Thyroid gland (tissue), 4 donors: ENCODE results near the gene BCKDHB. TPM values are rescaled to one million over a fixed set of nuclear protein-coding genes. Genes with fewer than 3 reads are reported as not detected.

Experiments
- DNase-seq, 2 donors: peaks; one replicate each; pipeline ENCODE4 v3.0.0-alpha.2; 2019
- H3K27ac ChIP-seq, 3 donors: fragments of 200-600 bp; sonication (generic); 1 replicate in 2 of 3; 2 replicates in 1 of 3; pipeline ENCODE4 v1.5.1; 2016 to 2019; ENCODE audit warnings: mild to moderate bottlenecking in 1 of 3, moderate library complexity in 1 of 3
- H3K27me3 ChIP-seq: fragments of 200-600 bp; sonication (generic); one replicate; pipeline ENCODE4 v1.5.1; 2019
- H3K36me3 ChIP-seq, 2 donors: fragments of 200-600 bp; sonication (generic); one replicate each; pipeline ENCODE4 v1.5.1; 2016 to 2019
- H3K4me1 ChIP-seq, 2 donors: fragments of 200-600 bp; sonication (generic); one replicate each; pipeline ENCODE4 v1.5.1; 2017 to 2019
- H3K4me3 ChIP-seq, 3 donors: fragments of 200-600 bp; sonication (generic); replicated peaks in 1 of 3; 1 replicate in 2 of 3; 2 replicates in 1 of 3; pipeline ENCODE4 v1.5.1; 2016; ENCODE audit warnings: mild to moderate bottlenecking in 1 of 3
- H3K9me3 ChIP-seq: fragments of 200-600 bp; sonication (generic); one replicate; pipeline ENCODE4 v1.5.1; 2017
- POLR2A ChIP-seq, 2 donors: fragments of 450-650 bp; IDR thresholded peaks; one replicate each; pipeline ENCODE4 v1.6.1; 2017; ENCODE audit warnings: antibody characterized with exemption in 2 of 2, mild to moderate bottlenecking in 2 of 2, moderate library complexity in 1 of 2
- WGBS, 2 donors: methylation state at CpG; one replicate each; pipeline ENCODE4 v1.1.5; 2017; 5-methylcytosine and 5-hydroxymethylcytosine counted together
- intact Hi-C: fragments of 100-400 bp; cut with DNase I; formaldehyde crosslinking; loops from one replicate; pipeline ENCODE4 v1.15.1; 2023
- total RNA-seq, 4 donors: library from RNA; depleted of rRNA; stranded (reverse); fragments of >200 nt; gene quantifications; one replicate each; pipeline ENCODE4 v1.2.3, GENCODE V29; 2016
- TF ChIP-seq, protein P1 (sequence below), 6 experiments: fragments of 200-600 bp in 3 of 6; fragments of 450-650 bp in 3 of 6; sonication (generic) in 3 of 6; IDR thresholded peaks; one replicate each; pipeline ENCODE4 v1.5.1; 2016 to 2019; ENCODE audit warnings: antibody characterized with exemption in 6 of 6, mild to moderate bottlenecking in 2 of 6, inconsistent platforms in 1 of 6, moderate library complexity in 1 of 6

BCKDHB gene
- total RNA-seq, 4 donors from 2014 or later: 16.7 to 36.9 (median 24.4) TPM

- no peaks in the 10 kb centered on the region for H3K4me1 ChIP-seq
- no peak overlapping the region for H3K27ac ChIP-seq
- no peak for DNase-seq
- no peaks in the 10 kb centered on the region for H3K27me3 ChIP-seq
- H3K9me3 ChIP-seq: no peaks in the 10 kb centered on the region
- intact Hi-C loops: no loop called here
- no peak overlapping the region for H3K4me3 ChIP-seq
- H3K36me3 ChIP-seq: no peaks in the 10 kb centered on the region
- no peak for TF ChIP-seq POLR2A (IDR thresholded peaks at IDR 0.05)
- TF ChIP-seq, protein P1, sequence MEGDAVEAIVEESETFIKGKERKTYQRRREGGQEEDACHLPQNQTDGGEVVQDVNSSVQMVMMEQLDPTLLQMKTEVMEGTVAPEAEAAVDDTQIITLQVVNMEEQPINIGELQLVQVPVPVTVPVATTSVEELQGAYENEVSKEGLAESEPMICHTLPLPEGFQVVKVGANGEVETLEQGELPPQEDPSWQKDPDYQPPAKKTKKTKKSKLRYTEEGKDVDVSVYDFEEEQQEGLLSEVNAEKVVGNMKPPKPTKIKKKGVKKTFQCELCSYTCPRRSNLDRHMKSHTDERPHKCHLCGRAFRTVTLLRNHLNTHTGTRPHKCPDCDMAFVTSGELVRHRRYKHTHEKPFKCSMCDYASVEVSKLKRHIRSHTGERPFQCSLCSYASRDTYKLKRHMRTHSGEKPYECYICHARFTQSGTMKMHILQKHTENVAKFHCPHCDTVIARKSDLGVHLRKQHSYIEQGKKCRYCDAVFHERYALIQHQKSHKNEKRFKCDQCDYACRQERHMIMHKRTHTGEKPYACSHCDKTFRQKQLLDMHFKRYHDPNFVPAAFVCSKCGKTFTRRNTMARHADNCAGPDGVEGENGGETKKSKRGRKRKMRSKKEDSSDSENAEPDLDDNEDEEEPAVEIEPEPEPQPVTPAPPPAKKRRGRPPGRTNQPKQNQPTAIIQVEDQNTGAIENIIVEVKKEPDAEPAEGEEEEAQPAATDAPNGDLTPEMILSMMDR (IDR thresholded peaks at IDR 0.05): no peak
- 37 to 47% methylated on average over 3 of the region's 3 CpGs for WGBS, 2 donors
Measured at GRCh38 chr6:80325742-80326141, 219.3 kb downstream of the BCKDHB start.

DNA sequence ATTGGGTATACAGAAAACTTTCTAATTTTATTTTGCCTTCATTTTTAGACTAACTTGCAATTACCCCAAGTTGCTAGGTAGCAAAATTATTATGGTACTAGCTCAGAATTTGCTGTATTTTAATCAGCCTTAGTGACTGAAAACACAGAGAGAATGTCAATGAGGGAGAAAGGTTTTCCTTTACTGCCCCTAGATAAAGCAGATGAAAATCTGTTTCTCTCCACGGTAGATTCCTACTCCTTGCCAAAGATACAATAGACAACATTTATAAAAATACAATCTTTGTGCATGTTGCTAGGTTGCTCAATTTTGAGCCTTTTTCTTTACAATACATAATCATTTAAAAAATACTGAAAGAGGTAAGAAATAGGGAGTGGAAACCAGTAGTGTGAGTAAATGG, 222.2 kb downstream of the BCKDHB start:
- H3K4me3 ChIP-seq: no peak overlapping the region
- H3K36me3 ChIP-seq: no peaks in the 10 kb centered on the region
- H3K4me1 ChIP-seq: no peaks in the 10 kb centered on the region
- DNase-seq: no peak
- no peaks in the 10 kb centered on the region for H3K27me3 ChIP-seq
- TF ChIP-seq POLR2A (IDR thresholded peaks at IDR 0.05): no peak
- TF ChIP-seq, protein P1 (IDR thresholded peaks at IDR 0.05): no peak
- no peaks in the 10 kb centered on the region for H3K9me3 ChIP-seq
- intact Hi-C loops: no loop called here
- WGBS, 2 donors: 53 to 65% methylated on average over 1 of the region's 1 CpG
- no peak overlapping the region for H3K27ac ChIP-seq

DNA sequence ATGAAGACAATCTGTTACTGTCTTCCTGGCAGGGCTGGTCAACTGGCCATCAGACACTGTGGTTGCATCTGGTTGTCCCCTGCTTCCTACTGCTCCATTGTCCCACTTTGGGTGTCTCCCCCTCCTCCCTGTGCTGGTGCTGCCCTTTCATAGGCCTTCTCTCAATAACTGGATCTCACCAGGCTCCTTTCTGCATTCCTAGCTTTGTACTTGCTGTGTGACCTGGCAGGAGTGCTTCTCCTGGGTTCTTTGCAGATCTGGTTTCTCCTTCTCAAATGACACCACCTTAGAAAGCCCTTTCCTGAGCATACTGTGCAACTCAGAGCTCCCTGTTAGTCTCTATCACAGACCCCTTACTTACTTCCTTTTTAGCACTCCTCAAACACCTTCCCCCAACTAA, 223.0 kb downstream of the BCKDHB start:
- intact Hi-C loops: no loop called here
- no peak for DNase-seq
- Histone ChIP-seq H3K9me3 (no peaks in the 10 kb centered on the region), H3K4me3 (no peak overlapping the region), H3K27me3 (no peaks in the 10 kb centered on the region), H3K36me3 (no peaks in the 10 kb centered on the region), H3K27ac (no peak overlapping the region), H3K4me1 (no peaks in the 10 kb centered on the region)
- TF ChIP-seq POLR2A (IDR thresholded peaks at IDR 0.05): no peak
- TF ChIP-seq, protein P1 (IDR thresholded peaks at IDR 0.05): no peak

DNA sequence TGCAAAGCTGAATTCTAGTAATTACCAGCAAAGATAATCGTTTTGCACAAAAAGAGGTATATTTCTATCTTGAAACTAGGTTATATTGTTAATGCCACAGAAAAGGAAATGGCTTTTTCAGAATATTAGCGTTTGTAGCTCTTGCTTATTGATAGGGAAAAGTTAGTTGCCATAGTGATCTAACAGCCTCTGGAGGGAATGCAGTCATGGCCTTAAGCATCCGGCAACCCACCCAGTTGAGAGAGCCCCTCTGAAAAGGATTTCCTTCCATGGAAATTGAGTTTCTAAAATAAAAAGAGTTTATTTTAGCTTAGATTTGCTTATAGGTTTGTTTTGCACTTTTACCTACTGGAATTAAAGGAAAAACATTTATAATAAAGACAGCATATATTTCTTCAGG, 224.5 kb downstream of the BCKDHB start:
- intact Hi-C loops: no loop called here
- TF ChIP-seq, protein P1 (IDR thresholded peaks at IDR 0.05): no peak
- no peak for TF ChIP-seq POLR2A (IDR thresholded peaks at IDR 0.05)
- Histone ChIP-seq H3K27me3 (no peaks in the 10 kb centered on the region), H3K36me3 (no peaks in the 10 kb centered on the region), H3K4me1 (no peaks in the 10 kb centered on the region), H3K4me3 (no peak overlapping the region), H3K9me3 (no peaks in the 10 kb centered on the region), H3K27ac (no peak overlapping the region)
- 71 to 72% methylated on average over 3 of the region's 3 CpGs for WGBS, 2 donors
- no peak for DNase-seq

DNA sequence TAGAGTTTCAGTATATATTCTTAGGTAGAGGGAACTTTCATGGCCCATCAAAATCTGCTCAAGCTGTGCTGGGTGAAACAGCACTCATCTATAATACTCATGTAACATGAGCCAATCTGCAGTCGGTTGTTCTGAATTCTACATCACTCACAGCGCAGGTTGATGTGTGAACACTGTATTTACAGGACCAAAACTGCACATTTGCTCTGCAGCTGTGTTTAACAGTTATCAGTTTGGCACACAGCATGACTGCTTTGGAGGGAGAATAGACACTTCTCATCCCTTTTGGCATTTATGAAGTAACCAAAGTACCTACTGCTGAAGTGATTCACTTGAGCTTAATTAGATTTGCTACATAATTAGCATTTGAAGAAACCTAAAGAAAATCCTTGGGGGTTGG, 225.1 kb downstream of the BCKDHB start:
- no peak for DNase-seq
- intact Hi-C loops: no loop called here
- TF ChIP-seq POLR2A (IDR thresholded peaks at IDR 0.05): no peak
- TF ChIP-seq, protein P1 (IDR thresholded peaks at IDR 0.05): no peak
- no peaks in the 10 kb centered on the region for H3K4me1 ChIP-seq
- H3K27me3 ChIP-seq: no peaks in the 10 kb centered on the region
- WGBS, 2 donors: 74 to 81% methylated on average over 2 of the region's 2 CpGs
- H3K27ac ChIP-seq: no peak overlapping the region
- no peaks in the 10 kb centered on the region for H3K9me3 ChIP-seq
- H3K36me3 ChIP-seq: no peaks in the 10 kb centered on the region
- no peak overlapping the region for H3K4me3 ChIP-seq
